ENCODE results near the gene GADD45A. TPM values are rescaled to one million over a fixed set of nuclear protein-coding genes. Genes with fewer than 3 reads are reported as not detected.
A peak's percentile ranks its signal among the peaks of the same experiment; 100 is the strongest.

Gene GADD45A
- total and polyA plus RNA-seq, 9 of the 15 experiments (the other 6 are each of a cell fraction or from before 2014, with no cell fraction given) = 21.3 to 156 (median 62.1) TPM

DNA sequence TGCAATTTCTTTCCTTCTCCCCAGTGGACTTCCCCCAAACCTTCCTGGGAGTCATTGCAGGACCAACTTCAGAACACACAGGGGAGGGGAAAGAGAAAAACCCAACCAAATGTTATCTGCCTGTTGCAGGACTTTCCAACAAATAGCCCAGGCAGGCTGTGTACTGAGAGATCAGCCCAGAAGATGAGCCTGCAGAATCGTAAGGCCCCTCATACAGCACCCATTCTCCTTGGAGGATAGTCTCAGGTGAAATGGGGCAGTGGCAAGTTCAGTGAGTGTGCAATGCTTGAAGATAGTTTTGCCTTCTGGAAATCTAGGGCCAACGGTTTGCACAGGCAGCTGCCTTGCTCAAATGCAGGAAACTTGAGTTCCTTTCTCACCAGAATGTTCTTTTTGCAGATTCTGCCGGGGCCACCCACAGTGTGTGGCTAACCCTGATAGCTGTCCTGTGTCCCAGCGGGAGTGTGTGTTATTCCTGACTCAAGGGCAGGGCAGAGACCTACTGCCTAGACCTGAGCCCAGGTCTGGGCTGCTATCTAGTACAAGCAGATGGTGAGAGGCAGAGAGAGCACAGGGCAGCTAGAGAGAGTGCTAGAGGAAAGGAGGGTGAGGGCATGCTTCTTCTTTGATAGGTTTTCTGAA, 48.8 kb downstream of the GADD45A start (continued):
- no peak for TF ChIP-seq ZBTB5 (IDR thresholded peaks at IDR 0.05)
- 0 out of 2 replicates have a peak, but pooled peaks have one; percentile 39 for TF ChIP-seq PHF21A (IDR thresholded peaks at IDR 0.05; ENCODE audit: borderline replicate concordance, low read depth)
- TF ChIP-seq ZNF134 (CRISPR knock-in tag; conservative IDR thresholded peaks at IDR 0.05) = no peak
- peak; percentile 91 for TF ChIP-seq CC2D1A (IDR thresholded peaks at IDR 0.05)
- TF ChIP-seq POLR3G (IDR thresholded peaks at IDR 0.05; ENCODE audit: extremely low read depth, insufficient read length, insufficient replicate concordance) = no peak
- peak; percentile 92 for TF ChIP-seq CHAMP1 (IDR thresholded peaks at IDR 0.05)
- TF ChIP-seq TEAD4 (IDR thresholded peaks at IDR 0.05; ENCODE audit: low read length) = peak; percentile 91
- no peak for TF ChIP-seq TEAD4 (CRISPR knock-in tag; IDR thresholded peaks at IDR 0.05; ENCODE audit: borderline replicate concordance)
- TF ChIP-seq ZBTB1 (CRISPR knock-in tag; IDR thresholded peaks at IDR 0.05; ENCODE audit: borderline replicate concordance, low read depth) = no peak
- no peak for TF ChIP-seq STAG1 (CRISPR knock-in tag; IDR thresholded peaks at IDR 0.05; ENCODE audit: borderline replicate concordance)
- 0 out of 2 replicates have a peak, but pooled peaks have one; percentile 37 for TF ChIP-seq MEF2D (tag; conservative IDR thresholded peaks at IDR 0.05; ENCODE audit: low read depth)
- TF ChIP-seq ZNF12 (CRISPR knock-in tag; IDR thresholded peaks at IDR 0.05) = 0 out of 2 replicates have a peak, but pooled peaks have one; percentile 27
- TF ChIP-seq ZNF175 (CRISPR knock-in tag; IDR thresholded peaks at IDR 0.05; ENCODE audit: low read depth) = 0 out of 2 replicates have a peak, but pooled peaks have one; percentile 21
- peak; percentile 76 for TF ChIP-seq EGR1 (conservative IDR thresholded peaks at IDR 0.05)
- TF ChIP-seq HDAC8 (tag; IDR thresholded peaks at IDR 0.05) = 0 out of 2 replicates have a peak, but pooled peaks have one; percentile 60
- no peak for TF ChIP-seq ETV6 (IDR thresholded peaks at IDR 0.05; ENCODE audit: borderline replicate concordance in 1 of 2, low read depth in 2 of 2, low read length in 1 of 2)
- TF ChIP-seq ETV6 (CRISPR knock-in tag; IDR thresholded peaks at IDR 0.05; ENCODE audit: borderline replicate concordance) = no peak
- TF ChIP-seq DIDO1 (tag; IDR thresholded peaks at IDR 0.05; ENCODE audit: low read depth) = 0 out of 2 replicates have a peak, but pooled peaks have one; percentile 14
- peak; percentile 93 for TF ChIP-seq ZNF316 (IDR thresholded peaks at IDR 0.05)
- TF ChIP-seq ELK1 (CRISPR knock-in tag; IDR thresholded peaks at IDR 0.05) = no peak
- TF ChIP-seq, protein P1, sequence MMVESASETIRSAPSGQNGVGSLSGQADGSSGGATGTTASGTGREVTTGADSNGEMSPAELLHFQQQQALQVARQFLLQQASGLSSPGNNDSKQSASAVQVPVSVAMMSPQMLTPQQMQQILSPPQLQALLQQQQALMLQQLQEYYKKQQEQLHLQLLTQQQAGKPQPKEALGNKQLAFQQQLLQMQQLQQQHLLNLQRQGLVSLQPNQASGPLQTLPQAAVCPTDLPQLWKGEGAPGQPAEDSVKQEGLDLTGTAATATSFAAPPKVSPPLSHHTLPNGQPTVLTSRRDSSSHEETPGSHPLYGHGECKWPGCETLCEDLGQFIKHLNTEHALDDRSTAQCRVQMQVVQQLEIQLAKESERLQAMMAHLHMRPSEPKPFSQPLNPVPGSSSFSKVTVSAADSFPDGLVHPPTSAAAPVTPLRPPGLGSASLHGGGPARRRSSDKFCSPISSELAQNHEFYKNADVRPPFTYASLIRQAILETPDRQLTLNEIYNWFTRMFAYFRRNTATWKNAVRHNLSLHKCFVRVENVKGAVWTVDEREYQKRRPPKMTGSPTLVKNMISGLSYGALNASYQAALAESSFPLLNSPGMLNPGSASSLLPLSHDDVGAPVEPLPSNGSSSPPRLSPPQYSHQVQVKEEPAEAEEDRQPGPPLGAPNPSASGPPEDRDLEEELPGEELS (CRISPR knock-in tag; IDR thresholded peaks at IDR 0.05; ENCODE audit: borderline replicate concordance) = no peak
